PC-3 (cell line): ENCODE data around the gene DTNB. TPM values are rescaled to one million over a fixed set of nuclear protein-coding genes. Genes with fewer than 3 reads are reported as not detected.

Source experiments
- ATAC-seq: fragments of 200-7000 bp; cut with Tn5 transposase; 2 replicates; pipeline ENCODE4 v1.9.1; 2020; ENCODE audit warnings: mild to moderate bottlenecking, moderate library complexity
- BruUV-seq: library from RNA; stranded (reverse); fragments of 400-500 nt; replicated peaks from 2 replicates; lab custom pipeline; 2021; lab: Mats Ljungman, UMichigan
- CTCF ChIA-PET: fragments of 300-600 bp; sonication (Branson Sonifier 250); formaldehyde crosslinking; loops from one replicate; lab custom pipeline; 2022; ENCODE audit warnings: antibody characterized with exemption; lab: Charles Lee
- POLR2A ChIA-PET: fragments of 300-600 bp; sonication (Branson Sonifier 250); formaldehyde crosslinking; loops from one replicate; lab custom pipeline; 2022; ENCODE audit warnings: antibody characterized with exemption; ENCODE audit not compliant: unreplicated experiment; lab: Charles Lee
- DNase-seq: peaks from one replicate; pipeline ENCODE4 v3.0.0-alpha.2; 2015
- H2AFZ ChIP-seq: fragments of 300-600 bp; sonication (generic); 2 replicates; pipeline ENCODE4 v1.6.0; 2016; ENCODE audit warnings: antibody characterized with exemption, low read length
- H3F3A ChIP-seq: fragments of 300-600 bp; sonication (generic); one replicate; pipeline ENCODE4 v1.6.0; 2017; ENCODE audit warnings: antibody characterized with exemption, low read length, control low read depth, mild to moderate bottlenecking; ENCODE audit not compliant: unreplicated experiment
- H3K27ac ChIP-seq: fragments of 300-600 bp; sonication (generic); 2 replicates; pipeline ENCODE4 v1.5.1; 2016; ENCODE audit warnings: mild to moderate bottlenecking, low read length
- H3K27me3 ChIP-seq: fragments of 300-600 bp; sonication (generic); 2 replicates; pipeline ENCODE4 v1.6.1; 2016; ENCODE audit warnings: low read length, mixed read lengths
- H3K36me3 ChIP-seq: fragments of 300-600 bp; sonication (generic); 2 replicates; pipeline ENCODE4 v1.6.1; 2016; ENCODE audit warnings: low read depth, mixed run types, low read length, mixed read lengths
- H3K4me1 ChIP-seq: fragments of 300-600 bp; sonication (generic); 2 replicates; pipeline ENCODE4 v1.5.1; 2016; ENCODE audit warnings: low read length; ENCODE audit not compliant: insufficient read depth
- H3K4me2 ChIP-seq: fragments of 300-600 bp; sonication (generic); 2 replicates; pipeline ENCODE4 v1.6.0; 2016; ENCODE audit warnings: low read length
- H3K4me3 ChIP-seq: fragments of 300-600 bp; sonication (generic); 2 replicates; pipeline ENCODE4 v1.5.1; 2016; ENCODE audit warnings: mild to moderate bottlenecking, low read length, mixed read lengths
- H3K79me2 ChIP-seq: fragments of 300-600 bp; sonication (generic); 2 replicates; pipeline ENCODE4 v1.6.1; 2017; ENCODE audit warnings: low read length, mixed read lengths
- H3K9ac ChIP-seq: fragments of 300-600 bp; sonication (generic); 2 replicates; pipeline ENCODE4 v1.6.0; 2016; ENCODE audit warnings: mild to moderate bottlenecking, low read length
- H3K9me2 ChIP-seq: fragments of 300-600 bp; sonication (generic); replicated peaks from 2 replicates; pipeline ENCODE4 v1.6.1; 2016; ENCODE audit warnings: mixed run types, low read length, mixed read lengths
- H3K9me3 ChIP-seq: fragments of 300-600 bp; sonication (generic); 2 replicates; pipeline ENCODE4 v1.6.1; 2016; ENCODE audit warnings: low read length, mixed read lengths
- H4K20me1 ChIP-seq: fragments of 300-600 bp; sonication (generic); 2 replicates; pipeline ENCODE4 v1.6.1; 2016; ENCODE audit warnings: low read length, mixed read lengths
- CTCF ChIP-seq: fragments of 300-600 bp; sonication (generic); conservative IDR thresholded peaks from 2 replicates; pipeline ENCODE4 v1.5.1; 2017; ENCODE audit warnings: antibody characterized with exemption, low read depth, mild to moderate bottlenecking, low read length
- EZH2 ChIP-seq: fragments of 300-600 bp; sonication (generic); IDR thresholded peaks from one replicate; pipeline ENCODE4 v1.6.1; 2017; ENCODE audit warnings: antibody characterized with exemption, mild to moderate bottlenecking, low read length; ENCODE audit not compliant: unreplicated experiment
- EZH2phosphoT487 ChIP-seq: fragments of 300-600 bp; sonication (generic); IDR thresholded peaks from 2 replicates; pipeline ENCODE4 v1.6.1; 2018; ENCODE audit warnings: mild to moderate bottlenecking, antibody characterized with exemption, low read length, borderline replicate concordance
- intact Hi-C: fragments of 100-400 bp; cut with micrococcal nuclease; formaldehyde crosslinking; loops from 2 replicates; pipeline ENCODE4 v1.9.0; 2023
- total RNA-seq: library from RNA; depleted of rRNA; stranded (reverse); fragments of >200 nt; gene quantifications from 2 replicates; pipeline ENCODE4 v1.2.3, GENCODE V29; 2014

Gene DTNB
- total RNA-seq, 1 experiment from 2014 or later = 23.1 TPM

DNA sequence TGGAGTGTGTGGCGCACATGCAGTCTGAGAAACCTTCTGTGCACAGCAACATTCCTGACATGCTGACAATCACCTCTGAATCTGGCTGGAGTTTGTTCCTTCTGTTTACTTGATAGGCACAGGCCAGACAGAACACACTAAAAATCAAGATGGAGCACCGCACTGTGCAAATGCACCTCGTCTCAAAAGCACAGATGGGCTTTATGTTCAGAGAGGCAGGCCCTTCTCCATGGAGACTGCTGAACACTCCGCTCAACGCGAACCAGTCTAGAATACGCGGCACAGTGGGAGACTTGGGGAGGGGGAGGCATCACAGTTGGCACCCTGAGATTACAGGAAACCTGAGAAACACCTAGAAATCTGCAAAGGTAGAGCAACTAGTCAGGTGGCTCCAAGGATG is 273.2 kb downstream of the DTNB start:
- H2AFZ ChIP-seq = no peak overlapping the region
- no peaks in the 10 kb centered on the region for H3K27me3 ChIP-seq
- no peaks in the 10 kb centered on the region for H3K9me2 ChIP-seq
- POLR2A ChIA-PET = no interaction called here
- H3K4me2 ChIP-seq = no peak overlapping the region
- H3K4me3 ChIP-seq = no peak overlapping the region
- no peaks in the 10 kb centered on the region for H3K79me2 ChIP-seq
- intact Hi-C loops = no loop called here
- CTCF ChIA-PET = no interaction called here
- DNase-seq = no peak
- no peak overlapping the region for H3K27ac ChIP-seq
- no peak for ATAC-seq
- H4K20me1 ChIP-seq = no peaks in the 10 kb centered on the region
- H3F3A ChIP-seq = no peaks in the 10 kb centered on the region
- H3K9ac ChIP-seq = no peak overlapping the region
- H3K4me1 ChIP-seq = no peaks in the 10 kb centered on the region
- TF ChIP-seq CTCF = no peak
- TF ChIP-seq EZH2 = no peak
- no peak for TF ChIP-seq EZH2phosphoT487
- H3K36me3 ChIP-seq = no peaks in the 10 kb centered on the region
- H3K9me3 ChIP-seq = no peaks in the 10 kb centered on the region
- no TSS peak for BruUV-seq

DNA sequence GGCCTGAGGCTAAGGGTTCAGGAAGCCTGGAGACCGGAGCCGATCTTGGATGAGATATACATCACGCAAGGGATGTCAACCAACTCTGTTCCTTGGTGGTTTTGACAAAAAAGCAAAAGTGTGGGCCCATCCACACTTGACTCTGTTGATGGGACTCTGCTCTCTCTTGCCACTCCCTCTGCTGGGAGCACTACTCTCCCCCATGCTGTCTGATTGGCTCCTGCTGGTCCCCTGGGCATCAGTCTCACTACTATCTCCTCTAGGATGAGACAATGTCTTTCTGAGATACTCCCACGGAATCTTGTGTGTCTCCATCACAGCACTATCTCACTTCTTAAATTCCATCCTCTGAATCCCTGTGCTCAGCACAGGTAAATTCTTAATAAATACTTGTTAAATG is 274.8 kb downstream of the DTNB start:
- Histone ChIP-seq H3K4me2 (no peak overlapping the region), H3K27me3 (no peaks in the 10 kb centered on the region), H3K27ac (no peak overlapping the region), H3K9me3 (no peaks in the 10 kb centered on the region), H3F3A (no peaks in the 10 kb centered on the region), H3K9me2 (no peaks in the 10 kb centered on the region), H3K4me1 (no peaks in the 10 kb centered on the region), H3K79me2 (no peaks in the 10 kb centered on the region), H4K20me1 (no peaks in the 10 kb centered on the region), H3K36me3 (no peaks in the 10 kb centered on the region), H3K4me3 (no peak overlapping the region), H3K9ac (no peak overlapping the region), H2AFZ (no peak overlapping the region)
- TF ChIP-seq EZH2phosphoT487 (no peak), EZH2 (no peak), CTCF (no peak)
- DNase-seq (no peak), ATAC-seq (no peak)
- intact Hi-C loops = no loop called here
- ChIA-PET POLR2A (no interaction called here), CTCF (no interaction called here)
- BruUV-seq = no TSS peak

- H2AFZ ChIP-seq = no peak overlapping the region
- H3F3A ChIP-seq = no peaks in the 10 kb centered on the region
- TF ChIP-seq EZH2phosphoT487 (no peak), EZH2 (no peak), CTCF (no peak)
- no peak overlapping the region for H3K9ac ChIP-seq
- no peaks in the 10 kb centered on the region for H4K20me1 ChIP-seq
- CTCF ChIA-PET = no interaction called here
- POLR2A ChIA-PET = no interaction called here
- no peak for ATAC-seq
- H3K27ac ChIP-seq = no peak overlapping the region
- H3K79me2 ChIP-seq = no peaks in the 10 kb centered on the region
- H3K4me1 ChIP-seq = no peaks in the 10 kb centered on the region
- H3K9me3 ChIP-seq = no peaks in the 10 kb centered on the region
- no peak for DNase-seq
- intact Hi-C loops = no loop called here
- no peaks in the 10 kb centered on the region for H3K27me3 ChIP-seq
- no TSS peak for BruUV-seq
- H3K4me3 ChIP-seq = no peak overlapping the region
- no peaks in the 10 kb centered on the region for H3K36me3 ChIP-seq
- no peak overlapping the region for H3K4me2 ChIP-seq
- no peaks in the 10 kb centered on the region for H3K9me2 ChIP-seq
Measured at GRCh38 chr2:25397777-25398176, 275.6 kb downstream of the DTNB start.
